ENCODE measurements around the gene COL26A1.

COL26A1 gene

GRCh38 chr7:101564778-101565211 lies 202.1 kb downstream of the COL26A1 start:
- no peak for DNase-seq
- no peak overlapping the region for H2BK12ac ChIP-seq (ENCODE audit: low read length in 2 of 2)
- H3K4me3 ChIP-seq (ENCODE audit: insufficient read depth in 1 of 2, low read depth in 1 of 2, low read length in 2 of 2) = no peak overlapping the region
- H3K4ac ChIP-seq (ENCODE audit: low read depth in 1 of 2, low read length in 2 of 2) = no peak overlapping the region
- H3K9ac ChIP-seq (ENCODE audit: low read length) = no peak overlapping the region
- no peak overlapping the region for H2BK120ac ChIP-seq (ENCODE audit: low read depth, low read length)
- no peak overlapping the region for H4K91ac ChIP-seq (ENCODE audit: low read length)
- no peak overlapping the region for H2AK5ac ChIP-seq (ENCODE audit: low read length, severe bottlenecking)
- H3K36me3 ChIP-seq (ENCODE audit: control insufficient read depth in 1 of 2, insufficient read depth in 2 of 2, low read depth in 1 of 2, low read length in 2 of 2) = no peaks in the 10 kb centered on the region
- H3K27ac ChIP-seq (ENCODE audit: low read length, poor library complexity, severe bottlenecking) = no peak overlapping the region
- H3K9me3 ChIP-seq (ENCODE audit: control insufficient read depth, low read length) = peaks cover 8% of the 10 kb centered on the region
- no peak overlapping the region for H2BK5ac ChIP-seq (ENCODE audit: low read depth, low read length, poor library complexity, severe bottlenecking)
- peak overlapping the region in 1 of 2 experiments; percentile 18 for H3K14ac ChIP-seq (ENCODE audit: low read length in 2 of 2)
- no peak overlapping the region for H2BK15ac ChIP-seq (ENCODE audit: low read depth, poor library complexity, severe bottlenecking)
- no peak overlapping the region for H3K4me2 ChIP-seq (ENCODE audit: low read length, poor library complexity, severe bottlenecking)
- H3K4me1 ChIP-seq (ENCODE audit: control insufficient read depth, insufficient read depth, low read depth, low read length) = peaks cover 4% of the 10 kb centered on the region
- no peaks in the 10 kb centered on the region for H3K79me1 ChIP-seq (replicated peaks; ENCODE audit: low read length, poor library complexity, severe bottlenecking)
- H3K18ac ChIP-seq (ENCODE audit: low read depth in 1 of 2, low read length in 2 of 2) = no peak overlapping the region
- 59% methylated on average over 13 of the region's 16 CpGs for WGBS
- H4K8ac ChIP-seq (ENCODE audit: low read length) = no peak overlapping the region
- H3K27me3 ChIP-seq (ENCODE audit: control insufficient read depth in 1 of 2, insufficient read depth in 1 of 2, low read length in 2 of 2) = peaks cover 27 to 78% of the 10 kb centered on the region in 2 experiments
- no peak overlapping the region for H3K23ac ChIP-seq (ENCODE audit: low read length in 2 of 2)
- H2AFZ ChIP-seq (ENCODE audit: low read depth, low read length) = no peak overlapping the region

GRCh38 chr7:101565601-101566209 lies 203.0 kb downstream of the COL26A1 start:
- Histone ChIP-seq H2BK120ac (ENCODE audit: low read depth, low read length) (no peak overlapping the region), H3K79me1 (replicated peaks; ENCODE audit: low read length, poor library complexity, severe bottlenecking) (no peaks in the 10 kb centered on the region), H3K14ac (ENCODE audit: low read length in 2 of 2) (no peak overlapping the region), H2AFZ (ENCODE audit: low read depth, low read length) (no peak overlapping the region), H3K9me3 (ENCODE audit: control insufficient read depth, low read length) (peaks cover 12% of the 10 kb centered on the region), H3K4ac (ENCODE audit: low read depth in 1 of 2, low read length in 2 of 2) (no peak overlapping the region), H3K4me2 (ENCODE audit: low read length, poor library complexity, severe bottlenecking) (no peak overlapping the region), H2AK5ac (ENCODE audit: low read length, severe bottlenecking) (no peak overlapping the region), H3K18ac (ENCODE audit: low read depth in 1 of 2, low read length in 2 of 2) (no peak overlapping the region), H3K36me3 (ENCODE audit: control insufficient read depth in 1 of 2, insufficient read depth in 2 of 2, low read depth in 1 of 2, low read length in 2 of 2) (no peaks in the 10 kb centered on the region), H3K23ac (ENCODE audit: low read length in 2 of 2) (no peak overlapping the region), H3K27me3 (ENCODE audit: control insufficient read depth in 1 of 2, insufficient read depth in 1 of 2, low read length in 2 of 2) (peaks cover 27 to 70% of the 10 kb centered on the region in 2 experiments), H2BK12ac (ENCODE audit: low read length in 2 of 2) (no peak overlapping the region), H3K9ac (ENCODE audit: low read length) (no peak overlapping the region), H4K91ac (ENCODE audit: low read length) (no peak overlapping the region), H2BK15ac (ENCODE audit: low read depth, poor library complexity, severe bottlenecking) (no peak overlapping the region), H2BK5ac (ENCODE audit: low read depth, low read length, poor library complexity, severe bottlenecking) (no peak overlapping the region), H3K27ac (ENCODE audit: low read length, poor library complexity, severe bottlenecking) (no peak overlapping the region), H3K4me3 (ENCODE audit: insufficient read depth in 1 of 2, low read depth in 1 of 2, low read length in 2 of 2) (no peak overlapping the region), H3K4me1 (ENCODE audit: control insufficient read depth, insufficient read depth, low read depth, low read length) (peaks cover 4% of the 10 kb centered on the region), H4K8ac (ENCODE audit: low read length) (no peak overlapping the region)
- no peak for DNase-seq
- WGBS = 89% methylated on average over 8 of the region's 8 CpGs

- Histone ChIP-seq H3K9me3 (ENCODE audit: control insufficient read depth, low read length) (peaks cover 22% of the 10 kb centered on the region), H2BK120ac (ENCODE audit: low read depth, low read length) (no peak overlapping the region), H3K9ac (ENCODE audit: low read length) (no peak overlapping the region), H2BK5ac (ENCODE audit: low read depth, low read length, poor library complexity, severe bottlenecking) (no peak overlapping the region), H2AFZ (ENCODE audit: low read depth, low read length) (no peak overlapping the region), H3K27me3 (ENCODE audit: control insufficient read depth in 1 of 2, insufficient read depth in 1 of 2, low read length in 2 of 2) (peaks cover 19 to 60% of the 10 kb centered on the region in 2 experiments), H4K91ac (ENCODE audit: low read length) (no peak overlapping the region), H4K8ac (ENCODE audit: low read length) (no peak overlapping the region), H3K4me3 (ENCODE audit: insufficient read depth in 1 of 2, low read depth in 1 of 2, low read length in 2 of 2) (no peak overlapping the region), H3K4me1 (ENCODE audit: control insufficient read depth, insufficient read depth, low read depth, low read length) (peaks cover 4% of the 10 kb centered on the region), H3K36me3 (ENCODE audit: control insufficient read depth in 1 of 2, insufficient read depth in 2 of 2, low read depth in 1 of 2, low read length in 2 of 2) (no peaks in the 10 kb centered on the region), H3K27ac (ENCODE audit: low read length, poor library complexity, severe bottlenecking) (no peak overlapping the region), H3K23ac (ENCODE audit: low read length in 2 of 2) (no peak overlapping the region), H3K14ac (ENCODE audit: low read length in 2 of 2) (no peak overlapping the region), H3K4ac (ENCODE audit: low read depth in 1 of 2, low read length in 2 of 2) (no peak overlapping the region), H2BK15ac (ENCODE audit: low read depth, poor library complexity, severe bottlenecking) (no peak overlapping the region), H3K4me2 (ENCODE audit: low read length, poor library complexity, severe bottlenecking) (no peak overlapping the region), H2AK5ac (ENCODE audit: low read length, severe bottlenecking) (no peak overlapping the region), H3K18ac (ENCODE audit: low read depth in 1 of 2, low read length in 2 of 2) (no peak overlapping the region), H3K79me1 (replicated peaks; ENCODE audit: low read length, poor library complexity, severe bottlenecking) (no peaks in the 10 kb centered on the region), H2BK12ac (ENCODE audit: low read length in 2 of 2) (no peak overlapping the region)
- DNase-seq = no peak
- 84% methylated on average over 4 of the region's 7 CpGs for WGBS
Observed at GRCh38 chr7:101567230-101567629, 204.6 kb downstream of the COL26A1 start.

GRCh38 chr7:101572156-101572555 lies 209.5 kb downstream of the COL26A1 start:
- no peak overlapping the region for H3K4ac ChIP-seq (ENCODE audit: low read depth in 1 of 2, low read length in 2 of 2)
- H3K9me3 ChIP-seq (ENCODE audit: control insufficient read depth, low read length) = peaks cover 29% of the 10 kb centered on the region
- no peak overlapping the region for H3K9ac ChIP-seq (ENCODE audit: low read length)
- H3K27ac ChIP-seq (ENCODE audit: low read length, poor library complexity, severe bottlenecking) = no peak overlapping the region
- H2BK5ac ChIP-seq (ENCODE audit: low read depth, low read length, poor library complexity, severe bottlenecking) = no peak overlapping the region
- H2BK120ac ChIP-seq (ENCODE audit: low read depth, low read length) = no peak overlapping the region
- H3K23ac ChIP-seq (ENCODE audit: low read length in 2 of 2) = no peak overlapping the region
- no peak overlapping the region for H3K14ac ChIP-seq (ENCODE audit: low read length in 2 of 2)
- H2AK5ac ChIP-seq (ENCODE audit: low read length, severe bottlenecking) = no peak overlapping the region
- H2BK15ac ChIP-seq (ENCODE audit: low read depth, poor library complexity, severe bottlenecking) = no peak overlapping the region
- WGBS = no CpG with 5 or more reads among the region's 2 CpGs
- no peak overlapping the region for H4K91ac ChIP-seq (ENCODE audit: low read length)
- no peaks in the 10 kb centered on the region for H3K36me3 ChIP-seq (ENCODE audit: control insufficient read depth in 1 of 2, insufficient read depth in 2 of 2, low read depth in 1 of 2, low read length in 2 of 2)
- H3K4me3 ChIP-seq (ENCODE audit: insufficient read depth in 1 of 2, low read depth in 1 of 2, low read length in 2 of 2) = no peak overlapping the region
- no peak overlapping the region for H4K8ac ChIP-seq (ENCODE audit: low read length)
- no peak overlapping the region for H3K4me2 ChIP-seq (ENCODE audit: low read length, poor library complexity, severe bottlenecking)
- no peak overlapping the region for H3K18ac ChIP-seq (ENCODE audit: low read depth in 1 of 2, low read length in 2 of 2)
- no peak overlapping the region for H2AFZ ChIP-seq (ENCODE audit: low read depth, low read length)
- H3K79me1 ChIP-seq (replicated peaks; ENCODE audit: low read length, poor library complexity, severe bottlenecking) = no peaks in the 10 kb centered on the region
- DNase-seq = no peak
- no peak overlapping the region for H2BK12ac ChIP-seq (ENCODE audit: low read length in 2 of 2)
- peaks cover 0 to 15% of the 10 kb centered on the region in 2 experiments for H3K27me3 ChIP-seq (ENCODE audit: control insufficient read depth in 1 of 2, insufficient read depth in 1 of 2, low read length in 2 of 2)
- H3K4me1 ChIP-seq (ENCODE audit: control insufficient read depth, insufficient read depth, low read depth, low read length) = no peaks in the 10 kb centered on the region

Measured in mesenchymal stem cell (in vitro differentiated cells and primary cell).